Measurements from ENCODE around the gene HEXD. TPM values are rescaled to one million over a fixed set of nuclear protein-coding genes. Genes with fewer than 3 reads are reported as not detected.

The HEXD gene
- polyA plus RNA-seq, 3 donors: 8.9 to 61.5 (median 12.7) TPM

DNA sequence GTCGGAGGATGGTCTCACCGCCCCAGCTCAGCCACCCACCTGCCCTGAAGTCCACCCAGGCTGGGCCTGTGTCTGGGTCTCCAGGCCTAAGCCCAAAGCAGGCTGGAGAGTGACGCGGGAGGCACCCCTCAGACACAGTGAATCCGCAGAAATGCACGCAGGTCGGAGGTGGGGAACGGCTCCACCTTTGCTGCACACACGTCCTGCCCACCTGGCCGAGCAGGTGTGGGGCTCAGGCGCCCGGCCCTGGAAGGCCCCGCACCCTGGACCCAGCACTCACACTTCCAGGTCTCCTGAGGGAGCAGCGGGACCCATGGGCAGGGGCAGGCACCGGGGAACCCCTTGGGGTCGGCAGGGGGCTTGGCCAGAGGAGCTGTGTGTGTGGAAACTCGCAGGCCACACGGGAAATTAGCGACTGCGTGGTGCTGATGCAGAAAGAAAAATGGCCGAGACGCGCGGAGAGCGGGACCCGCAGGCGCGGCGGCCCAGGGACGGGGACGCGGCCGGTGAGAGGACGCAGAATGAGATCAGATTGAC lies 21.8 kb downstream of the HEXD start:
- TF ChIP-seq, protein P1, sequence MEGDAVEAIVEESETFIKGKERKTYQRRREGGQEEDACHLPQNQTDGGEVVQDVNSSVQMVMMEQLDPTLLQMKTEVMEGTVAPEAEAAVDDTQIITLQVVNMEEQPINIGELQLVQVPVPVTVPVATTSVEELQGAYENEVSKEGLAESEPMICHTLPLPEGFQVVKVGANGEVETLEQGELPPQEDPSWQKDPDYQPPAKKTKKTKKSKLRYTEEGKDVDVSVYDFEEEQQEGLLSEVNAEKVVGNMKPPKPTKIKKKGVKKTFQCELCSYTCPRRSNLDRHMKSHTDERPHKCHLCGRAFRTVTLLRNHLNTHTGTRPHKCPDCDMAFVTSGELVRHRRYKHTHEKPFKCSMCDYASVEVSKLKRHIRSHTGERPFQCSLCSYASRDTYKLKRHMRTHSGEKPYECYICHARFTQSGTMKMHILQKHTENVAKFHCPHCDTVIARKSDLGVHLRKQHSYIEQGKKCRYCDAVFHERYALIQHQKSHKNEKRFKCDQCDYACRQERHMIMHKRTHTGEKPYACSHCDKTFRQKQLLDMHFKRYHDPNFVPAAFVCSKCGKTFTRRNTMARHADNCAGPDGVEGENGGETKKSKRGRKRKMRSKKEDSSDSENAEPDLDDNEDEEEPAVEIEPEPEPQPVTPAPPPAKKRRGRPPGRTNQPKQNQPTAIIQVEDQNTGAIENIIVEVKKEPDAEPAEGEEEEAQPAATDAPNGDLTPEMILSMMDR (IDR thresholded peaks at IDR 0.05): no peak
- Mint-ChIP-seq H3K4me3 (peak overlapping the region; percentile 27 to 90), H3K27me3 (ENCODE audit: low read depth in 3 of 3) (no peaks in the 10 kb centered on the region), H3K36me3 (peaks cover 24 to 42% of the 10 kb centered on the region in 2 donors), H3K27ac (peak overlapping the region; percentile 84 to 95 (median 94)), H3K4me1 (peaks cover 26% of the 10 kb centered on the region), H3K9me3 (no peaks in the 10 kb centered on the region)
- WGBS (ENCODE audit: insufficient coverage): 94% methylated on average over 28 of the region's 34 CpGs
- Histone ChIP-seq H3K9ac (ENCODE audit: insufficient read depth, low read length, poor library complexity, severe bottlenecking) (peak overlapping the region; percentile 4), H3K4me2 (replicated peaks; ENCODE audit: extremely low read depth, low read length, poor library complexity, severe bottlenecking) (peak overlapping the region; percentile 79), H3K4me1 (ENCODE audit: control insufficient read depth in 1 of 2, insufficient read depth in 2 of 2, low read length in 2 of 2) (peaks cover 30 to 32% of the 10 kb centered on the region in 2 donors), H3K9me3 (replicated peaks in 1 of 2; ENCODE audit: control insufficient read depth in 1 of 2, insufficient read depth in 1 of 2, low read length in 2 of 2) (no peaks in the 10 kb centered on the region), H3K36me3 (replicated peaks in 1 of 2; ENCODE audit: control insufficient read depth in 1 of 2, insufficient read depth in 2 of 2, low read length in 2 of 2) (peaks cover 40 to 46% of the 10 kb centered on the region in 2 donors), H3K27ac (ENCODE audit: low read depth in 1 of 2, low read length in 2 of 2) (peak overlapping the region; percentile 61 to 75), H3K79me2 (ENCODE audit: insufficient read depth, low read length) (peaks cover 16% of the 10 kb centered on the region), H4K20me1 (ENCODE audit: insufficient read depth, low read length) (peaks cover 57% of the 10 kb centered on the region), H3K4me3 (replicated peaks in 1 of 3; ENCODE audit: low read depth in 2 of 3, low read length in 3 of 3) (peak overlapping the region in 2 of 3 experiments; percentile 12 to 69), H2AFZ (ENCODE audit: insufficient read depth, low read depth, low read length, poor library complexity, severe bottlenecking) (no peak overlapping the region), H3K27me3 (ENCODE audit: control insufficient read depth in 2 of 2, insufficient read depth in 2 of 2, low read length in 2 of 2) (no peaks in the 10 kb centered on the region)
- DNase-seq: no peak
- intact Hi-C loops (cut with micrococcal nuclease): no loop called here

DNA sequence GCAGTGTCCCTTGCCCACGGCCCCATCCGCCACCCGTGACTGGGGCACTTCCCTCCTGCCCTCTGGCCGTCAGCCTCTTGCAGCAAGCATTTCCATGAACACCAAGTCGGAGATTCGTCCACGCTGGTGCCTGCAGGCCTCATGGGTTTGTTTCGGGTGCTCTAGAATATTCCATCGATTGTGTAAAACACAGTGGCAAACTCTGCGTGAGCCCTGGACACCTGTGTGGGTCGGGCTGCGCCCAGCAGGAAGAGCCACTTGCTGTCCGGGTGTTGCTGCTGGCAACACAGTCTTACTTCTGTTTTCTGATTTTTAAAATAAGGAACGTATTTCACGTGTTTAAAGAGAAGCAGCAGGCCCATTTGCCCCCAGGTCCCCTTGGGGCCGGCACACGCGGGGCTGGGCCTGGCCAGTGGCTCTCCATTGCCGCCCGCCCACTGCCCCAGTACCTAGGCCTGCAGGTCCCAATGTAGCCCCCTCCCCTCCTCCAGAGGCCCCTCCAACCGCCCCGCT lies 22.4 kb downstream of the HEXD start:
- H3K27ac ChIP-seq (ENCODE audit: low read depth in 1 of 2, low read length in 2 of 2): peak overlapping the region; percentile 61 to 75

More for the DNA sequence above, 22.4 kb downstream of the HEXD start:
- Histone ChIP-seq H3K4me2 (replicated peaks; ENCODE audit: extremely low read depth, low read length, poor library complexity, severe bottlenecking) (peak overlapping the region; percentile 79), H3K4me3 (replicated peaks in 1 of 3; ENCODE audit: low read depth in 2 of 3, low read length in 3 of 3) (peak overlapping the region; percentile 5 to 69 (median 12)), H3K27me3 (ENCODE audit: control insufficient read depth in 2 of 2, insufficient read depth in 2 of 2, low read length in 2 of 2) (no peaks in the 10 kb centered on the region), H3K36me3 (replicated peaks in 1 of 2; ENCODE audit: control insufficient read depth in 1 of 2, insufficient read depth in 2 of 2, low read length in 2 of 2) (peaks cover 46 to 48% of the 10 kb centered on the region in 2 donors), H3K9me3 (replicated peaks in 1 of 2; ENCODE audit: control insufficient read depth in 1 of 2, insufficient read depth in 1 of 2, low read length in 2 of 2) (no peaks in the 10 kb centered on the region), H3K9ac (ENCODE audit: insufficient read depth, low read length, poor library complexity, severe bottlenecking) (peak overlapping the region; percentile 23), H2AFZ (ENCODE audit: insufficient read depth, low read depth, low read length, poor library complexity, severe bottlenecking) (peak overlapping the region; percentile 38), H4K20me1 (ENCODE audit: insufficient read depth, low read length) (peaks cover 63% of the 10 kb centered on the region), H3K4me1 (ENCODE audit: control insufficient read depth in 1 of 2, insufficient read depth in 2 of 2, low read length in 2 of 2) (peaks cover 30 to 32% of the 10 kb centered on the region in 2 donors), H3K79me2 (ENCODE audit: insufficient read depth, low read length) (peaks cover 22% of the 10 kb centered on the region)
- TF ChIP-seq, protein P1 (IDR thresholded peaks at IDR 0.05): no peak
- peak overlapping the region; percentile 84 to 95 (median 94) for H3K27ac Mint-ChIP-seq
- DNase-seq: peak; percentile 58 to 69 (median 67)
- H3K36me3 Mint-ChIP-seq: peaks cover 22 to 47% of the 10 kb centered on the region in 2 donors
- peak overlapping the region; percentile 75 to 90 for H3K4me3 Mint-ChIP-seq
- H3K27me3 Mint-ChIP-seq (ENCODE audit: low read depth in 3 of 3): no peaks in the 10 kb centered on the region
- H3K4me1 Mint-ChIP-seq: peaks cover 26% of the 10 kb centered on the region
- intact Hi-C loops (cut with micrococcal nuclease): no loop called here
- H3K9me3 Mint-ChIP-seq: no peaks in the 10 kb centered on the region
- 0% methylated on average over 12 of the region's 22 CpGs for WGBS (ENCODE audit: insufficient coverage)
